Colonic mucosa (tissue), 4 donors: ENCODE measurements around the gene GALNT10. TPM values are rescaled to one million over a fixed set of nuclear protein-coding genes. Genes with fewer than 3 reads are reported as not detected.

ENCODE experiments used
- DNase-seq: peaks from one replicate; pipeline ENCODE4 v3.0.0-alpha.2; 2020
- H3K27ac ChIP-seq: fragments of 200-600 bp; one replicate; pipeline ENCODE4 v1.8.0; 2021
- H3K27me3 ChIP-seq: fragments of 200-600 bp; one replicate; pipeline ENCODE4 v1.8.0; 2021
- H3K36me3 ChIP-seq: fragments of 200-600 bp; one replicate; pipeline ENCODE4 v1.8.0; 2021
- H3K4me1 ChIP-seq: fragments of 200-600 bp; one replicate; pipeline ENCODE4 v1.8.0; 2021; ENCODE audit warnings: mild to moderate bottlenecking
- H3K4me3 ChIP-seq: fragments of 200-600 bp; one replicate; pipeline ENCODE4 v1.8.0; 2021
- H3K9ac ChIP-seq, 2 donors: one replicate each; pipeline ENCODE4 v1.7.0; 2013; ENCODE audit warnings: control low read depth in 2 of 2, low read depth in 2 of 2, low read length in 2 of 2
- H3K9me3 ChIP-seq: fragments of 200-600 bp; one replicate; pipeline ENCODE4 v1.8.0; 2021
- intact Hi-C: fragments of 100-400 bp; cut with DNase I; formaldehyde crosslinking; loops from one replicate; pipeline ENCODE4 v1.14.1; 2022
- total RNA-seq, 2 donors: library from RNA; stranded (reverse); fragmentation: NEBNext Ultra II Directional in 1 of 2; extraction: Animal tissue kit (Norgen Biotek cat#: 25700) in 1 of 2; gene quantifications; one replicate each; pipeline ENCODE4 v1.2.1, GENCODE V29; 2021
- TF ChIP-seq, protein P1 (sequence below): fragments of 200-600 bp; IDR thresholded peaks from one replicate; pipeline ENCODE4 v1.8.0; 2022; ENCODE audit warnings: antibody characterized with exemption, mild to moderate bottlenecking
- donor health status: healthy.
- donor health status: DM: no; HTN: no; CAD: no.
- donor health status: DM: no; HTN: no; CAD: no.

GALNT10 gene
- total RNA-seq, 2 donors from 2014 or later = 40.0 to 46.7 TPM

DNA sequence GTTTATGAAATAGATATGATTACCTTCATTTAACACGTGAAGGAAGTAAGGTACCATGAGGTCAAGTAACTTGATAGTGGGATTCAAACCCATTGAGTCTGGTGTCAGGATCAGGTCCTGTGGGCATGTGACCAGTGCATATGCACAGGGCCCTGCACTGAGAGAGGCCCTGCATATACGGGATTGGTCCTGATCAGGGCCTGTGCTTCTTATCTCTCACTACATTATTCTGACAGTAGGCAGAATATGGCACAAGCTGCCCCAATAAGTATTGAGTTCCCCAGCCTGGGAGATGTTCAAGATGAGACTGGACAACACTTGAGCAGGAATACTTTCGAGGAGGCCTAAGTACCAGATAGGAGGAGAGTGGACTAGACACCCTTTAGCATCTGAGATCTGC lies 44.0 kb downstream of the GALNT10 start:
- H3K36me3 ChIP-seq = no peaks in the 10 kb centered on the region
- no peaks in the 10 kb centered on the region for H3K4me1 ChIP-seq
- H3K27ac ChIP-seq = no peak overlapping the region
- intact Hi-C loops = no loop called here
- H3K9ac ChIP-seq = no peak overlapping the region
- H3K9me3 ChIP-seq = no peaks in the 10 kb centered on the region
- DNase-seq = no peak
- H3K27me3 ChIP-seq = no peaks in the 10 kb centered on the region
- H3K4me3 ChIP-seq = no peak overlapping the region
- TF ChIP-seq, protein P1, sequence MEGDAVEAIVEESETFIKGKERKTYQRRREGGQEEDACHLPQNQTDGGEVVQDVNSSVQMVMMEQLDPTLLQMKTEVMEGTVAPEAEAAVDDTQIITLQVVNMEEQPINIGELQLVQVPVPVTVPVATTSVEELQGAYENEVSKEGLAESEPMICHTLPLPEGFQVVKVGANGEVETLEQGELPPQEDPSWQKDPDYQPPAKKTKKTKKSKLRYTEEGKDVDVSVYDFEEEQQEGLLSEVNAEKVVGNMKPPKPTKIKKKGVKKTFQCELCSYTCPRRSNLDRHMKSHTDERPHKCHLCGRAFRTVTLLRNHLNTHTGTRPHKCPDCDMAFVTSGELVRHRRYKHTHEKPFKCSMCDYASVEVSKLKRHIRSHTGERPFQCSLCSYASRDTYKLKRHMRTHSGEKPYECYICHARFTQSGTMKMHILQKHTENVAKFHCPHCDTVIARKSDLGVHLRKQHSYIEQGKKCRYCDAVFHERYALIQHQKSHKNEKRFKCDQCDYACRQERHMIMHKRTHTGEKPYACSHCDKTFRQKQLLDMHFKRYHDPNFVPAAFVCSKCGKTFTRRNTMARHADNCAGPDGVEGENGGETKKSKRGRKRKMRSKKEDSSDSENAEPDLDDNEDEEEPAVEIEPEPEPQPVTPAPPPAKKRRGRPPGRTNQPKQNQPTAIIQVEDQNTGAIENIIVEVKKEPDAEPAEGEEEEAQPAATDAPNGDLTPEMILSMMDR = no peak

DNA sequence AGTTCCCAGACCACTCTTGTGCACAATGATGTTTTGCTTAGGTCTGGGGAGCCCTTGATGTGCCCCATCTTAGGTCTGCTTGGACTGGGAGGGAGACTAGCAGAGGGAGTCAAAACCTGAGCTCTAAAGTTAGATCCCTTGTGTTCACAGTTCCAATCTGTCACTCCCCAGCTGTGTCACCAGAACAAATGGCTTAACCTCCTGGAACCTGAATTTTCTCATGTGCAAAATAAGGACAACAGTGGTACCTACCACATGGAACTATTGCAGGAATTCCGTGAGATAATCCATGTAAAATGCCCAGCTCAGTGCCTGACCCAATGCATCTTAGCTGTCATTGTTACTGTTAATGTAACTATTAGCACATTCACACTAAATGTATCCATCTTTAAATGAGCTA lies 45.5 kb downstream of the GALNT10 start:
- TF ChIP-seq, protein P1 = no peak
- H3K27ac ChIP-seq = no peak overlapping the region
- H3K9ac ChIP-seq = no peak overlapping the region
- intact Hi-C loops = no loop called here
- no peaks in the 10 kb centered on the region for H3K9me3 ChIP-seq
- H3K4me1 ChIP-seq = no peaks in the 10 kb centered on the region
- H3K27me3 ChIP-seq = no peaks in the 10 kb centered on the region
- no peak overlapping the region for H3K4me3 ChIP-seq
- no peak for DNase-seq
- no peaks in the 10 kb centered on the region for H3K36me3 ChIP-seq

DNA sequence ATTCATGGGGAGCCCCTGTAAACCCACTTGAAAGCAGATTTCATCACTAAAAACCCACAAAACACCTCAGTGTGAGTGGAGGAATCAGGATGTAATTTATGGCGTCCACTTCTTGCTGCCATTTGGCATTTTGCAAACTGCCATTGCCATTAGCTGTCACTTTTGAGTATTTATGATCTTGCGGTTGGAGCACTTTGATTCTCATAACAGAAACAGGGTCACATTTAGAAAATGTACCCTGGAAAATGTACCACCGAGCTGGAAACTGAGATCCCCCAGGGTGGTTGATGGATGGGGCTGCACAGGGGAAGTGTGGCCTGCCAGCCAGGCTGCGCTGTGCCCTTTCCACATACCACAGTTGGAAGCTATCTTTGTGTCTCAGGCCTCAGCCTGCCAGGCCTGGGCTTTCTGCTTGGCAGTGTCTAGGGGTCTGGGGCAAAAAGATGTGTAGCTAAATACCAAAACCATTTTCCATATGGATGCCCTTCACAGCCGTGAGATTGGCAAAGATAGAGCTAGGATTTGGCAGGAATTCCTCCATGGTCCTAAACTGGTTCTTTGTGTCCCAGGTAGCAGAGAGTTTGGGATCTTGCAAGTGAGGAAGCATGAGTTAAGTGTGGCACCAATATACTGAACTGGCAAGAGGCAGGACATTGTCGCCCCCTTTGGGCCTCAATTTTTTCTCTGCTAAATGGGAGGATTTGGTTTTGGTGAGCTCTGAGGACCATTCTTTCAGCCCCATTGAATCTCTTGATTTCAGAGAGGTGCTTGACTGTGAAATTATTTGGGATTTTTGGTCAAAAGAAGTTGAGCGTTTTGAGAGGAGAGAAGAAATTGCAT lies 46.2 kb downstream of the GALNT10 start:
- intact Hi-C loops = no loop called here
- no peak overlapping the region for H3K4me3 ChIP-seq
- no peaks in the 10 kb centered on the region for H3K9me3 ChIP-seq
- no peak for DNase-seq
- H3K27me3 ChIP-seq = no peaks in the 10 kb centered on the region
- no peak overlapping the region for H3K27ac ChIP-seq
- TF ChIP-seq, protein P1 = no peak
- no peaks in the 10 kb centered on the region for H3K36me3 ChIP-seq
- H3K4me1 ChIP-seq = no peaks in the 10 kb centered on the region
- no peak overlapping the region for H3K9ac ChIP-seq

DNA sequence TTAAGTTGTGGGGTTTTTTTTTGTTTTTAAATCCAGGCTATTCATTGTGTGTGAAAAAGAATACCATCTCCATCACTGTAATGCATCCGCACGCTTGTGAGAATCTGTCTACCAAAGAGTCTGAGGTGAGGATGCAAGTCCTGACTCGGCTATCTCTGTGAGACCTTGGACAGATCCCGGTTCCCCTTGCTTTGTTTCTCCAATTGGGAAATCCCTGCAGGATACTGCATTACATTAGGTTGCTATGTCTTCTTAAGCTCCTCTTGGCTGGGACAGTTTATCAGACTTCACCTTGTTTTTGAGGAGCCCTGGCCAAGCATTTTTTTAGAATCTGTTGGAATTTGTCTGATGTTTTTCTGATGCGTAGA lies 46.8 kb downstream of the GALNT10 start:
- Histone ChIP-seq H3K4me1 (no peaks in the 10 kb centered on the region), H3K36me3 (no peaks in the 10 kb centered on the region)

DNA sequence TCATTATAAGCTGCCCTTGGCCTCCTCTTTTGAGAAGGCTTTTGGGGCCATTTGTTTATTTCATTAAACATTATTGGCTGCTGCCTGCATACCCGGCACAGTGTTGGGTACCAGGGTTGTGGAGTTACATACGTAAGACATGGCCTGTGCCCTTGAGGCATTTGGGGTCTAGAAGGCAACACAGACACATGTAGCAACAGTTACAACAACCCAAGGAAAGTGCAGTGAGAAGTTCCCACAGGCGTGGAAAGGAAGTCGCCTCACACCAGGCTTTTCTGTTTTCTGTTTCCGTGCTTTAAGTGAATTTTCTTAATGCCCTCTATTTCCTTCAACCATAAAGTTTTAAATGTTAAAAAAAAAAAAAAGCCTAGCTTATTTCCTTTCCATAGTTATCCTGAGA lies 47.4 kb downstream of the GALNT10 start:
- Histone ChIP-seq H3K27ac (no peak overlapping the region), H3K9me3 (no peaks in the 10 kb centered on the region), H3K9ac (no peak overlapping the region), H3K27me3 (no peaks in the 10 kb centered on the region), H3K36me3 (no peaks in the 10 kb centered on the region), H3K4me1 (no peaks in the 10 kb centered on the region), H3K4me3 (no peak overlapping the region)
- no peak for DNase-seq
- TF ChIP-seq, protein P1 = no peak
- intact Hi-C loops = no loop called here

More for the DNA sequence above, 46.8 kb downstream of the GALNT10 start:
- no peak for DNase-seq
- Histone ChIP-seq H3K4me3 (no peak overlapping the region), H3K27me3 (no peaks in the 10 kb centered on the region), H3K9me3 (no peaks in the 10 kb centered on the region), H3K9ac (no peak overlapping the region), H3K27ac (no peak overlapping the region)
- TF ChIP-seq, protein P1 = no peak
- intact Hi-C loops = no loop called here
